Cerebellar cortex (tissue), 1 donor: ENCODE results near the gene IFTAP.
"Not testable (repeated sequence)": the region's sequence is repeated elsewhere in the genome, so short reads cannot be mapped to it uniquely, and the experiment has no call there.

Source experiments
- DNase-seq: peaks from one replicate; pipeline ENCODE4 v3.0.0-alpha.2; 2015; ENCODE audit warnings: low spot score

The IFTAP gene

GRCh38 chr11:36638556-36638955 lies 44.3 kb downstream of the IFTAP start:
- DNase-seq: no peak

GRCh38 chr11:36657610-36658267 lies 63.4 kb downstream of the IFTAP start:
- DNase-seq: no peak

GRCh38 chr11:36661359-36661758 lies 67.1 kb downstream of the IFTAP start:
- DNase-seq: not testable (repeated sequence)

- peak; percentile 48 for DNase-seq
Measured at GRCh38 chr11:36672815-36673450, 78.6 kb downstream of the IFTAP start.

GRCh38 chr11:36679547-36679946 lies 85.2 kb downstream of the IFTAP start:
- DNase-seq: not testable (repeated sequence)

GRCh38 chr11:36683818-36684217 lies 89.5 kb downstream of the IFTAP start:
- DNase-seq: no peak

- DNase-seq: no peak
Measured at GRCh38 chr11:36684840-36685801, 90.8 kb downstream of the IFTAP start.

GRCh38 chr11:36688132-36688531 lies 93.8 kb downstream of the IFTAP start:
- no peak for DNase-seq

- no peak for DNase-seq
Measured at GRCh38 chr11:36688571-36689291, 94.4 kb downstream of the IFTAP start.

GRCh38 chr11:36689442-36689841 lies 95.1 kb downstream of the IFTAP start:
- no peak for DNase-seq

GRCh38 chr11:36692704-36693103 lies 98.4 kb downstream of the IFTAP start:
- DNase-seq: no peak

- DNase-seq: no peak
Measured at GRCh38 chr11:36693139-36693843, 99.0 kb downstream of the IFTAP start.

- DNase-seq: no peak
Measured at GRCh38 chr11:36695111-36695510, 100.8 kb downstream of the IFTAP start.

GRCh38 chr11:36695571-36695970 lies 101.3 kb downstream of the IFTAP start:
- no peak for DNase-seq

- no peak for DNase-seq
Measured at GRCh38 chr11:36696550-36696949, 102.2 kb downstream of the IFTAP start.

- DNase-seq: no peak
Measured at GRCh38 chr11:36699271-36699670, 105.0 kb downstream of the IFTAP start.

GRCh38 chr11:36700246-36700645 lies 105.9 kb downstream of the IFTAP start:
- DNase-seq: no peak

- peak; percentile 70 for DNase-seq
Measured at GRCh38 chr11:36702330-36703054, 108.2 kb downstream of the IFTAP start.

GRCh38 chr11:36703055-36703404 lies 108.7 kb downstream of the IFTAP start:
- no peak for DNase-seq
